ENCODE results near the gene RGS3.

GRCh38 chr9:113580041-113580953, 116.8 kb downstream of the RGS3 start:
- TF ChIP-seq POLR2A (IDR thresholded peaks at IDR 0.05): peak in 2 of 3 donors; percentile 45 to 60
- TF ChIP-seq, protein P1, sequence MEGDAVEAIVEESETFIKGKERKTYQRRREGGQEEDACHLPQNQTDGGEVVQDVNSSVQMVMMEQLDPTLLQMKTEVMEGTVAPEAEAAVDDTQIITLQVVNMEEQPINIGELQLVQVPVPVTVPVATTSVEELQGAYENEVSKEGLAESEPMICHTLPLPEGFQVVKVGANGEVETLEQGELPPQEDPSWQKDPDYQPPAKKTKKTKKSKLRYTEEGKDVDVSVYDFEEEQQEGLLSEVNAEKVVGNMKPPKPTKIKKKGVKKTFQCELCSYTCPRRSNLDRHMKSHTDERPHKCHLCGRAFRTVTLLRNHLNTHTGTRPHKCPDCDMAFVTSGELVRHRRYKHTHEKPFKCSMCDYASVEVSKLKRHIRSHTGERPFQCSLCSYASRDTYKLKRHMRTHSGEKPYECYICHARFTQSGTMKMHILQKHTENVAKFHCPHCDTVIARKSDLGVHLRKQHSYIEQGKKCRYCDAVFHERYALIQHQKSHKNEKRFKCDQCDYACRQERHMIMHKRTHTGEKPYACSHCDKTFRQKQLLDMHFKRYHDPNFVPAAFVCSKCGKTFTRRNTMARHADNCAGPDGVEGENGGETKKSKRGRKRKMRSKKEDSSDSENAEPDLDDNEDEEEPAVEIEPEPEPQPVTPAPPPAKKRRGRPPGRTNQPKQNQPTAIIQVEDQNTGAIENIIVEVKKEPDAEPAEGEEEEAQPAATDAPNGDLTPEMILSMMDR (IDR thresholded peaks at IDR 0.05): peak in 6 of 7 experiments; percentile 9 to 53 (median 40)
